Stimulated activated CD8-positive, alpha-beta memory T cell treated with anti-CD3 and anti-CD28 coated beads, Interleukin-4, amount 100 ng/mL, for 1 hour (primary cell): ENCODE results near the gene MGLL.
"Not testable (repeated sequence)": the region's sequence is repeated elsewhere in the genome, so short reads cannot be mapped to it uniquely, and the experiment has no call there.

Source experiments
- DNase-seq, 2 donors: peaks; one replicate each; pipeline ENCODE4 v3.0.0-alpha.2; 2020; ENCODE audit warnings: low read depth in 2 of 2, low spot score in 1 of 2

The MGLL gene

DNA sequence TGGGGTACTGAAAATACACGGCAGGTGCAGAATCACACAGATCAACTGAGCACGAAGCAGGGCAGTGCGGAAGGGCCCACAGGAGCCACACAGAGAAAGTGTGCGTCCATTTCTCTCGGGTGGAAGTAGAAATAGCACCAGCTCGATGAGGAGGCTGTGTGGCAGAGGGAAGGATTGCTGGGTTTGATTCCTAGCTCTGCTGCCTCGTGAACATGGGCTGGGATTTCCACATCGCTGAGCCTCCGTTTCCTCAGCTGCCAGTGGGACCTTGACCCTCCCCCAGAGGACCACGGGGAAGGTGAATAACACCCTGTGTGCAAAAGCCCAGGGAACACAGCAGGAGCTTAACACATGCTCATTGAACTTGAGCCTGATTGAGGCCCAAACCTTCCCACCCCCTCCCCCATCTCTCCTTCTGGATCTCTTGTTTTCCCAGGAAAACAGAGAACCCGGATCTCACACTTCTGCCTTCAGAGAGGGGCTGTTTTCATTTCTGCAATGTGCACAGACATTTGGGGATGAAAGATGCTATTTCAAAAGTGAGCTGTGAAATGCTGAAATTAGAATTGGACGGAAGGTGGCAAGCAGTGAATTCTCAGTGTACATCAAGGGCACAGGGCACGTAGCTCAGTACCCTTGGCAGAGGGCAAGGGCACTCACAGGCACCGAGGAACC is 111.2 kb downstream of the MGLL start:
- no peak for DNase-seq

- DNase-seq = no peak
These were observed 112.0 kb downstream of the MGLL start for GRCh38 chr3:127710155-127710941.

GRCh38 chr3:127709320-127710060 is 112.8 kb downstream of the MGLL start:
- DNase-seq = no peak

DNA sequence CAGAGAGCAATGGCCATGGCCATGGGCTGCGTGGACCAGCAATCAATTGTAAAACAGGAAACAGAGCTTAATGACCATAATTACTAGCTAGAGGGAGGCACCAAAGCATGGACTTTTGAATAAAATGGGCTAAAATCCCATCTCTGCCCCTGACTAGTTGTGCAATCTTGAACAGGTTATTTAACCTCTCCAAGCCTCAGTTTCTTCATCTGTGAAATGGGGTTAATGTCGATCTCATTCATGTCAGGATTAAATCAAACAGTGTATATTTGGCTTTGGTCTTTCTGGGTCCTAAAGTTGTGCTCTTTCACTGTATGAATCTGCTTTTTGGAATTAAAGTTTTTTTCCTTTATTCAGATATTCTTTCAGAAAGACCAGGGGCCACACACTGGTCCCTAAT is 113.5 kb downstream of the MGLL start:
- DNase-seq = no peak

- no peak for DNase-seq
These were observed 114.4 kb downstream of the MGLL start for GRCh38 chr3:127707851-127708411.

DNA sequence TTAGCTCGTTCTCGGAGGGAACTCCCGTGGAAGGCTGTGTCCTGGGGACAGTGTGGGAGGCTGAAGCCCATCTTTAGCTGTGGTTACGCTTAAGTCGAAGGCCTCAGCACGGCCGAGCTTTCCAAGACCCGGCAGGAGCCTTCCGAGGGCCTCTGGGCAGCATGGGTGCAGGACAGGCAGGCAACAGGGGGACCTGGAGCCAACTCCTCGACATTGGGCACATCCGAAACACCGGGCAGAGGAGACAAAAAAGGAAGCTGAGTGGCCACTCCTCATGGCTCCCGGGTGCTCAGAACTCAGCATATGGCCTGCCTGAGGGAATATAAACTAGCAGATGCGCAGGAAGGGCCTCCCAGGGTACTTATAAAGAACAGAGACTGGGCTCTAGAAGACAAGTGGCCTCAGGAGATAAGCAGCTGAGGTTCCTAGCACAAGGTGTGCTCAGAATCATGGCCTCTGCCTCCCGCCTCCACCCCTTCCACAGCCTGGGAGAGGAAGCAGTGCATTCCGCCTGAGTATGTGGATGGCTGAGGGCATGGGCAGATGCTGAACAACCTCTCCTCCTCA is 115.4 kb downstream of the MGLL start:
- no peak for DNase-seq

- no peak for DNase-seq
These were observed 116.0 kb downstream of the MGLL start for GRCh38 chr3:127706312-127706711.

DNA sequence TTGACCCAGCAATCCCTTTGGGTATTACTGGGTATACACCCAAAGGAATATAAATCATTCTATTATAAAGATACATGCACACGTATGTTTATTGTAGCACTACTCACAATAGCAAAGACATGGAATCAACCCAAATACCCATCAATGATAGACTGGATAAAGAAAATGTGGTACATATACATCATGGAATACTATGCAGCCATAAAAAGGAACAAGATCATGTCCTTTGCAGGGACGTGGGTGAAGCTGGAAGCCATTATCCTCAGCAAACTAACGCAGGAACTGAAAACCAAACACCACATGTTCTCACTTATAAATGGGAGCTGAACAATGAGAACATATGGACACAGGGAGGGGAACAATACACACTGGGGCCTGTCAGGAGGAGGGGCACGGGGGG is 117.5 kb downstream of the MGLL start:
- not testable (repeated sequence) for DNase-seq

DNA sequence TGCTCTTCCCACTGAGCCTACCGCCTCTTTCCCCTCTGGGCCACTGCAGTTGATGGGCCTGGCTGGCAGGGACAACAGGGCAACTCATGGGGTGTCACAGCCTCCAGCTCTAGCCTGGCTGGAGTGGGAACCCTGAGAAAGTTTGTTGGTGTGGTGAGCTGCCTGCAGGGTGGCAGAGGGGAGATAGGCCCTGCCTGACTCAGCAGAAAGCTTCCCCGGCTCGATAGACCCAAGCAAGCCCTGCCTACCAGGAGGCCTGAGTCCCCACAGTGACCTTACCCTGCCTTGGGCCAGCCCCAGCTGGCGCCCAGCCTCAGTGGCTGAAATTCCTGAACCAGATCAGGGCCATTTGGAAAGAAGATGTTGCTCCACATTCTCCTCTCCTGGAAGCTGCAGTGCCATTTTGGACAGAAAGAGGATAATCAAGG is 120.2 kb downstream of the MGLL start:
- no peak for DNase-seq

GRCh38 chr3:127701280-127701911 is 120.9 kb downstream of the MGLL start:
- DNase-seq = no peak

- no peak for DNase-seq
These were observed 121.9 kb downstream of the MGLL start for GRCh38 chr3:127700406-127700805.

DNA sequence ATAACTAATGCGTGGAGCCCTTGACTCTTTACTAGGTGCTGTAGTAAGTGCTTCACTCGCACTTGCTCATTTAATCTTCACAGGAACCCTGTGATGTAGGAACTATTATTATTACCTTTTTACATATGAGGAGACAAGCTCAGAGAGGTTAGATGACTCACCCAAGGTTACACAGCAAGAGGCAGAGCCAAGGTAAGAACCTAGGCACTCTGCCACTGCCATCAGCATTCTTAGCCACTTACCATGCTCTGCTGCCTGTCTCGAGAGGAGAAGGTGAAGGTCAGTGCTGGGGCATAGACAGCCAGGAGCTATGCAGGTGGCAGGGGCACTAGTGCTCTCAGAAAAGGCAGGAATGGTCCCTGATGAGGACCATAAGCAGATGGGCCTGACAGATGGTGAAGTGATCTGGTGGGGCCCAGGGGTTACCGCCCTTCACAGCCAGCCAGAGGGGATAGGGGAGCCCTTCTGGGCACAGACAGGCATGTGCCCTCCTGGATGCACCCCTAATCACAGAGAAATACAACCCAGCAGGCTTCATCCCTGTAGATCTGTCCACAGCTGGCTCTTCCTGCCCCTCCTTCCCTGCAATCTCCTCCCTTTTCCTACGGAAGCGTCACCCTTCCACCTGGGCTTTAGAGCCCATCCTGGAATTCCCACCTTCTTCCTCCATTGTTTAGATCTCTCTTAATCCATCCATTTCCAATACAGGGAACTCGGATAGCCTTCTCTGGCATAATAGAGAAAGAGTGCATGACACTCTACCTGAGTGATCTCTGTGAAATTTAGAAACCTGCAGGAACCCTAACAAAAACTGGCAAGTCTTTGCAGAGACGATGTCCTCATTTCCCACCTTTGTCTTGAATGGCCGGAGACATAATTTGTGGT is 122.7 kb downstream of the MGLL start:
- DNase-seq = no peak

GRCh38 chr3:127698691-127699415 is 123.5 kb downstream of the MGLL start:
- DNase-seq = no peak

- no peak for DNase-seq
These were observed 124.0 kb downstream of the MGLL start for GRCh38 chr3:127698286-127698685.

DNA sequence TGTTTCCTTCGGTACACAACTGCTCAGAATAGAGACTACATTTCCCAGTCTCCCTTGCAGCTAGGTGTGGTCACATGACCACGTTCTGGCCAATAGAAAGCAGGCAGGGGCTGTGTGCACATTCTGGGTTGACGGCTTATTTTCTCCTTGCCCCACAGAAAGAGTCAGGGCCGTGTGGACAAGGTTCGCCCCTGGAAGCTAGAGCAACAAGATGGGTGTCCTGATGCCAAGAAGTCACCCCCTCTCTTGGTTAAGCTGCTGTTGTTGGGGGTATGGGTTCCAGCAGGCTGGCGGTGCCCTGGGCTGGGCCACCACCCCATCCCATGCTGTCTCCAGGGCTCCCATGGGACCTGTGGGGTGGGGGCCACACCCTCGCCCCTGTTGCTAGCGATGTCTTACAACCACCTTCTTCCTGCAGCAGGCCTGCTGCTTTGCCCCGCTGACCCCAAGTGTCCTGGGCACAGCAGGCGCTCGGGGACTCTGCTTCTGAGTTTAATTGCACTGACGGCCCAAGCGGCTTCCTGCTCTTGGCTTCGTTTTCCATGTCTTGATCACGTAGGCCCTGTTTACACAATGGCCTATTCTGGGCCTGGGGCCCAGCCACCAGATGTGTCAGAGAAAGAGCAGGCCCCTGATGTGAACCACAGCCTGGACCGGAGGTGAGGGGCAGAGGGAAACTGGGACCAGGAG is 124.6 kb downstream of the MGLL start:
- no peak for DNase-seq

GRCh38 chr3:127694467-127695215 is 127.7 kb downstream of the MGLL start:
- no peak for DNase-seq

- DNase-seq = no peak
These were observed 128.9 kb downstream of the MGLL start for GRCh38 chr3:127693336-127693843.
